SK-N-SH (cell line): Measurements from ENCODE around the gene MPHOSPH8. TPM values are rescaled to one million over a fixed set of nuclear protein-coding genes. Genes with fewer than 3 reads are reported as not detected.

ENCODE experiments used
- CTCF ChIA-PET: fragments of 300-600, 350-600 bp; formaldehyde crosslinking; extraction: SDS; loops from one replicate; lab custom pipeline; 2021; lab: Yijun Ruan, JAX
- POLR2A ChIA-PET: fragments of 350-600 bp; sonication (Branson Sonifier 250); formaldehyde crosslinking; extraction: SDS; loops from one replicate; lab custom pipeline; 2020; ENCODE audit warnings: antibody characterized with exemption, inconsistent platforms; lab: Yijun Ruan, JAX
- DNase-seq: peaks from one replicate; pipeline ENCODE4 v3.0.0; 2012
- H2AFZ ChIP-seq: fragments of 200-600 bp; sonication (generic); 2 replicates; pipeline ENCODE4 v1.8.1; 2016; ENCODE audit warnings: antibody characterized with exemption, mild to moderate bottlenecking, low read depth
- H3F3A ChIP-seq: fragments of 200-600 bp; sonication (generic); replicated peaks from 2 replicates; pipeline ENCODE3; 2016; ENCODE audit warnings: antibody characterized with exemption, mild to moderate bottlenecking; ENCODE audit not compliant: insufficient read depth
- H3K27ac ChIP-seq, 2 experiments: fragments of 200-500 bp in 1 of 2; fragments of 200-600 bp in 1 of 2; sonication (Bioruptor generic) in 1 of 2; sonication (generic), shearing (Covaris generic) in 1 of 2; 2 replicates each; pipeline versions ENCODE4 v1.5.1 to v1.6.1; 2014 to 2016; ENCODE audit warnings: low read depth in 2 of 2, inconsistent platforms in 1 of 2, low read length in 1 of 2, mild to moderate bottlenecking in 1 of 2, mixed read lengths in 1 of 2
- H3K27me3 ChIP-seq: fragments of 200-600 bp; sonication (generic), shearing (Covaris generic); 2 replicates; pipeline ENCODE4 v1.6.1; 2016; ENCODE audit warnings: mixed run types; ENCODE audit not compliant: insufficient read depth
- H3K36me3 ChIP-seq, 2 experiments: fragments of 200-500 bp in 1 of 2; fragments of 200-600 bp in 1 of 2; sonication (Bioruptor generic) in 1 of 2; sonication (generic) in 1 of 2; replicated peaks in 1 of 2; 2 replicates each; pipeline versions ENCODE3 to v1.5.1; 2014 to 2016; ENCODE audit warnings: low read length in 1 of 2, mild to moderate bottlenecking in 1 of 2; ENCODE audit not compliant: insufficient read depth in 2 of 2, control insufficient read depth in 1 of 2
- H3K4me1 ChIP-seq, 2 experiments: fragments of 200-500 bp in 1 of 2; fragments of 200-600 bp in 1 of 2; sonication (Bioruptor generic) in 1 of 2; sonication (generic), shearing (Covaris generic) in 1 of 2; 2 replicates each; pipeline versions ENCODE4 v1.5.1 to v1.6.1; 2014 to 2016; ENCODE audit warnings: low read depth in 1 of 2, low read length in 1 of 2, mixed run types in 1 of 2; ENCODE audit not compliant: insufficient read depth in 2 of 2, control insufficient read depth in 1 of 2
- H3K4me2 ChIP-seq: fragments of 200-600 bp; sonication (generic), shearing (Covaris generic); 2 replicates; pipeline ENCODE4 v1.6.1; 2017; ENCODE audit warnings: mixed run types
- H3K4me3 ChIP-seq, 2 experiments: fragments of 200-500 bp in 1 of 2; fragments of 200-600 bp in 1 of 2; sonication (Bioruptor generic) in 1 of 2; sonication (generic), shearing (Covaris generic) in 1 of 2; 2 replicates each; pipeline versions ENCODE4 v1.5.1 to v1.8.1; 2014 to 2016; ENCODE audit warnings: low read depth in 2 of 2, inconsistent platforms in 1 of 2, low read length in 1 of 2, mild to moderate bottlenecking in 1 of 2, mixed read lengths in 1 of 2, moderate library complexity in 1 of 2
- H3K79me2 ChIP-seq: fragments of 200-600 bp; sonication (generic); 2 replicates; pipeline ENCODE4 v1.8.1; 2017; ENCODE audit warnings: mild to moderate bottlenecking; ENCODE audit not compliant: insufficient read depth
- H3K9ac ChIP-seq: fragments of 200-600 bp; sonication (generic); 2 replicates; pipeline ENCODE4 v1.6.1; 2017; ENCODE audit warnings: mixed run types
- H3K9me2 ChIP-seq: fragments of 200-600 bp; sonication (generic); 2 replicates; pipeline ENCODE4 v1.6.1; 2017; ENCODE audit warnings: mixed run types
- H3K9me3 ChIP-seq: fragments of 200-600 bp; sonication (generic); 2 replicates; pipeline ENCODE4 v1.6.1; 2017; ENCODE audit warnings: mixed run types, mild to moderate bottlenecking, moderate library complexity
- H4K20me1 ChIP-seq: fragments of 200-600 bp; sonication (generic); 2 replicates; pipeline ENCODE4 v1.6.1; 2017; ENCODE audit warnings: mild to moderate bottlenecking, mixed run types; ENCODE audit not compliant: insufficient read depth
- CHD2 ChIP-seq: fragments of 150-350 bp; IDR thresholded peaks from 2 replicates; pipeline ENCODE4 v1.6.1; 2018; ENCODE audit warnings: low read length; ENCODE audit not compliant: partially characterized antibody
- ELF1 ChIP-seq: IDR thresholded peaks from 2 replicates; pipeline ENCODE4 v1.4.0; 2012
- EZH2phosphoT487 ChIP-seq: fragments of 200-600 bp; sonication (generic); IDR thresholded peaks from 2 replicates; pipeline ENCODE4 v1.6.1; 2017; ENCODE audit warnings: low read depth, mixed run types, mild to moderate bottlenecking, antibody characterized with exemption, moderate library complexity, borderline replicate concordance
- FOXM1 ChIP-seq: IDR thresholded peaks from 2 replicates; pipeline ENCODE4 v1.4.0; 2012; ENCODE audit warnings: low read depth, mild to moderate bottlenecking
- GABPA ChIP-seq: IDR thresholded peaks from 2 replicates; pipeline ENCODE4 v1.4.0; 2012; ENCODE audit warnings: low read depth, mild to moderate bottlenecking
- IRF3 ChIP-seq: fragments of 150-350 bp; IDR thresholded peaks from 2 replicates; pipeline ENCODE4 v1.6.1; 2016; ENCODE audit warnings: mild to moderate bottlenecking, low read depth, low read length
- JUND ChIP-seq: IDR thresholded peaks from 2 replicates; pipeline ENCODE4 v1.4.0; 2012
- MXI1 ChIP-seq: IDR thresholded peaks from 2 replicates; pipeline ENCODE4 v1.6.1; 2012; ENCODE audit warnings: mild to moderate bottlenecking, low read depth, low read length, improper control_type of control experiment
- NFIC ChIP-seq: IDR thresholded peaks from 2 replicates; pipeline ENCODE4 v1.4.0; 2012; ENCODE audit warnings: borderline replicate concordance
- NRF1 ChIP-seq: IDR thresholded peaks from 2 replicates; pipeline ENCODE4 v1.6.1; 2012; ENCODE audit warnings: low read depth, mild to moderate bottlenecking, low read length
- PBX3 ChIP-seq: IDR thresholded peaks from 2 replicates; pipeline ENCODE4; 2012
- POLR2AphosphoS5 ChIP-seq: IDR thresholded peaks from 2 replicates; pipeline ENCODE4 v1.6.1; 2012; ENCODE audit warnings: low read depth, low read length
- RAD21 ChIP-seq: IDR thresholded peaks from 2 replicates; pipeline ENCODE4 v1.6.1; 2012; ENCODE audit warnings: mild to moderate bottlenecking, low read length
- RCOR1 ChIP-seq: fragments of 150-350 bp; IDR thresholded peaks from 2 replicates; pipeline ENCODE4 v1.6.1; 2017; ENCODE audit warnings: antibody characterized with exemption, low read length
- REST ChIP-seq: IDR thresholded peaks from 2 replicates; pipeline ENCODE4 v1.6.1; 2012; ENCODE audit warnings: mild to moderate bottlenecking, low read depth, low read length, moderate library complexity
- RFX5 ChIP-seq: IDR thresholded peaks from 2 replicates; pipeline ENCODE4 v1.6.1; 2012; ENCODE audit warnings: mild to moderate bottlenecking, improper control_type of control experiment, low read length
- RXRA ChIP-seq: IDR thresholded peaks from 2 replicates; pipeline ENCODE4 v1.4.0; 2012; ENCODE audit warnings: low read depth, mild to moderate bottlenecking, borderline replicate concordance
- SIN3A ChIP-seq: IDR thresholded peaks from 2 replicates; pipeline ENCODE4 v1.6.1; 2012; ENCODE audit warnings: low read depth, mild to moderate bottlenecking, low read length, moderate library complexity, borderline replicate concordance
- TAF1 ChIP-seq: IDR thresholded peaks from 2 replicates; pipeline ENCODE4 v1.6.1; 2012; ENCODE audit warnings: low read depth, mild to moderate bottlenecking, low read length, moderate library complexity, borderline replicate concordance
- TCF12 ChIP-seq: IDR thresholded peaks from 2 replicates; pipeline ENCODE4 v1.4.0; 2012
- TEAD4 ChIP-seq: IDR thresholded peaks from 2 replicates; pipeline ENCODE4 v1.4.0; 2012; ENCODE audit warnings: mild to moderate bottlenecking, borderline replicate concordance; ENCODE audit not compliant: insufficient read depth
- USF1 ChIP-seq: IDR thresholded peaks from 2 replicates; pipeline ENCODE4 v1.4.0; 2012; ENCODE audit warnings: low read depth, borderline replicate concordance
- YY1 ChIP-seq: IDR thresholded peaks from 2 replicates; pipeline ENCODE4 v1.4.0; 2012; ENCODE audit warnings: low read depth, mild to moderate bottlenecking
- polyA plus RNA-seq, 3 experiments: library from polyadenylated mRNA; depleted of rRNA; stranded (reverse); fragments of >200 nt; gene quantifications; 2 replicates each; pipeline ENCODE4 v1.2.3, GENCODE V29; 2012

Gene MPHOSPH8
- polyA plus RNA-seq, 1 of the 3 experiments (the other 2 are of a cell fraction) = 11.1 TPM

- TF ChIP-seq TCF12 (no peak), SIN3A (no peak), EZH2phosphoT487 (no peak), USF1 (no peak), NFIC (no peak), JUND (no peak), RAD21 (no peak), ELF1 (no peak), YY1 (no peak), GABPA (no peak)
Observed at GRCh38 chr13:19685034-19685433, 51.6 kb downstream of the MPHOSPH8 start (continued).

GRCh38 chr13:19685437-19685836, 52.0 kb downstream of the MPHOSPH8 start:
- no peak for DNase-seq
- Histone ChIP-seq H3K9me2 (no peaks in the 10 kb centered on the region), H3K4me2 (no peak overlapping the region), H2AFZ (no peak overlapping the region), H3K27me3 (no peaks in the 10 kb centered on the region)
- POLR2A ChIA-PET = no interaction called here
- TF ChIP-seq CHD2 (no peak), USF1 (no peak), TAF1 (no peak), RAD21 (no peak), FOXM1 (no peak), IRF3 (no peak), TEAD4 (no peak), YY1 (no peak), TCF12 (no peak), RXRA (no peak), JUND (no peak), REST (no peak), PBX3 (no peak), POLR2AphosphoS5 (no peak), SIN3A (no peak), RFX5 (no peak), NRF1 (no peak), RCOR1 (no peak), NFIC (no peak), MXI1 (no peak)
- TF ChIP-seq, all 33 proteins: peak for 0
- H4K20me1 ChIP-seq = 0 out of 2 replicates have a peak, but pooled peaks cover 4% of the 10 kb centered on the region
- no peaks in the 10 kb centered on the region for H3F3A ChIP-seq
- no peak overlapping the region for H3K4me3 ChIP-seq
- peaks cover 20% of the 10 kb centered on the region; the same call in 1 of the 2 replicates for H3K79me2 ChIP-seq
- no peaks in the 10 kb centered on the region for H3K9me3 ChIP-seq
- no peak overlapping the region for H3K9ac ChIP-seq
- CTCF ChIA-PET = no interaction called here
- H3K4me1 ChIP-seq = no peaks in the 10 kb centered on the region
- no peak overlapping the region for H3K27ac ChIP-seq
- peaks cover 19% of the 10 kb centered on the region in 2 experiments for H3K36me3 ChIP-seq
